GM12873 (cell line): Measurements from ENCODE around the gene CPLX1.

Experiments used
- TF ChIP-seq, protein P1 (sequence below): IDR thresholded peaks from 2 replicates; pipeline ENCODE4 v1.5.1; 2012; ENCODE audit warnings: low read depth, mild to moderate bottlenecking, moderate library complexity, low read length, control low read depth; ENCODE audit not compliant: insufficient read depth; ENCODE audit errors: missing control alignments

The CPLX1 gene

DNA sequence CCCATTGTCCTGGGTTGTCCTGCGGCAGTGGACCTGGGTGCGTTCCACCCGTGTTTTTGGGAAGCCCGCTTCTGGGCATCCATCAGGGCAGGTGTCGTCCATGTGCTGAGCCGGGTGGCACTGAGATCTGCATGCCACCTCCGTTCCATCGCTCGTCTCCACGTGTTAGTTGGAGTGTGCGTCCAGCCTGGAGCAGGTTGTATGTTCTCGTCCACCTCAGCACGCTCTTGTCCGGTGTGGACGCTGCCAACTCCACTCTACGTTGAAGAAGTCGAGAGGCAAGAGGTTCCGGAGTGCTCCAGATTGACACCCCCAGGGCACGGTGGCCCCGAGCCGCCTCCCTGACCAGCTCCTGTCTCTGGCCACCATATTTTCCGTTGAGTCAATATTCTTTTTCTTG, 86.4 kb downstream of the CPLX1 start:
- TF ChIP-seq, protein P1, sequence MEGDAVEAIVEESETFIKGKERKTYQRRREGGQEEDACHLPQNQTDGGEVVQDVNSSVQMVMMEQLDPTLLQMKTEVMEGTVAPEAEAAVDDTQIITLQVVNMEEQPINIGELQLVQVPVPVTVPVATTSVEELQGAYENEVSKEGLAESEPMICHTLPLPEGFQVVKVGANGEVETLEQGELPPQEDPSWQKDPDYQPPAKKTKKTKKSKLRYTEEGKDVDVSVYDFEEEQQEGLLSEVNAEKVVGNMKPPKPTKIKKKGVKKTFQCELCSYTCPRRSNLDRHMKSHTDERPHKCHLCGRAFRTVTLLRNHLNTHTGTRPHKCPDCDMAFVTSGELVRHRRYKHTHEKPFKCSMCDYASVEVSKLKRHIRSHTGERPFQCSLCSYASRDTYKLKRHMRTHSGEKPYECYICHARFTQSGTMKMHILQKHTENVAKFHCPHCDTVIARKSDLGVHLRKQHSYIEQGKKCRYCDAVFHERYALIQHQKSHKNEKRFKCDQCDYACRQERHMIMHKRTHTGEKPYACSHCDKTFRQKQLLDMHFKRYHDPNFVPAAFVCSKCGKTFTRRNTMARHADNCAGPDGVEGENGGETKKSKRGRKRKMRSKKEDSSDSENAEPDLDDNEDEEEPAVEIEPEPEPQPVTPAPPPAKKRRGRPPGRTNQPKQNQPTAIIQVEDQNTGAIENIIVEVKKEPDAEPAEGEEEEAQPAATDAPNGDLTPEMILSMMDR: no peak

DNA sequence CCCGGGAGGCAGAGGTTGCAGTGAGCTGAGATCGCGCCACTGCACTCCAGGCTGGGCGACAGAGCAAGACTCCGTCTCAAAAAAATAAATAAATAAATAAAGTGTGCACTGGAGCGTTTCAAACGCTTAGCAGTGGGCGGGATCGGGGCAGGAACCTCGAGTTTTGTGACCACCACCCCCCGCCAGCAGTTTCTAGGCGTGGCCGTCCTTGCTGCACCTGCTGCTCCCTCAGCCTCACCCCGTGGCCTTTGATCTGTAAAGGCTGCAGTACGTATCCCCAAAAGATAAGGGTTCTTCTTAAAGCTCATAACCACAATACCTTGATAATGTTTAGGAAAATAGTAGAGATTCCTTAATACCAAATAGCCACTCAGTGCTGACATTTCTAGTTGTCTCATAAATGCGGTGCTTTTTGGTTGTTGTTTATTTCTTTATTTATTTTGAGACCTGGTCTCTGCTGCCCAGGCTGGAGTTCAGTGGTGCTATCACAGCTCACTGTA, 87.1 kb downstream of the CPLX1 start:
- TF ChIP-seq, protein P1: no peak

DNA sequence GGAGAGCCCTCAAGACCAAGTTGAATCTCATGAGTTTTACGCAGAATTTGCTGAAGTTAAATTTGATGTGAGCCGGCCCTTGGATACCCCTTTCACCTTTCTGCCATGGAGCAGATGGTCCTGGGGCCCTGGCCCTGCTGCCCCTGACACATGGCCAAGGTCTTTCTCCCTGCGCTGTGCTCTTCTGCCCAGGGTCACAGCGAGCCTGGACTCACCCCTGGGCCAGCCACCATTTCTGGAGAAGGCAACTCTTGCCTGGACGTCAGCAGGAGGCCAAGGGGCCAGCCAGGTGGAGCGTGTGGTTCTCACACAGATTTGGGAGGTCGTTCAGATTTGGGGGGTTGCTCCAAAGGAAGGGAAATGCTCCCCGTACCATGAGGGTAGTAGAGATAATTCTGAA, 90.3 kb downstream of the CPLX1 start:
- TF ChIP-seq, protein P1: no peak
